Naive B cell (primary cell): Measurements from ENCODE around the gene HOXD11. TPM values are rescaled to one million over a fixed set of nuclear protein-coding genes. Genes with fewer than 3 reads are reported as not detected.

Experiments used
- ATAC-seq, 2 donors: fragments of 150-1000 bp; cut with Tn5 transposase; 2 replicates each; pipeline ENCODE4 v1.10.0; 2021; ENCODE audit warnings: low read depth in 2 of 2, mild to moderate bottlenecking in 2 of 2, moderate library complexity in 2 of 2
- DNase-seq: peaks from one replicate; pipeline ENCODE4 v3.0.0; 2022
- H3K27ac Mint-ChIP-seq, 6 donors: one replicate each; pipeline ENCODE4 v1.8.0; 2020 to 2022; ENCODE audit warnings: mild to moderate bottlenecking in 6 of 6, mixed read lengths in 6 of 6, moderate library complexity in 5 of 6, inconsistent platforms in 2 of 6
- H3K27me3 Mint-ChIP-seq, 3 donors: one replicate each; pipeline ENCODE4 v1.8.0; 2021 to 2022; ENCODE audit warnings: mixed read lengths in 3 of 3, mild to moderate bottlenecking in 1 of 3
- H3K36me3 Mint-ChIP-seq, 2 donors: one replicate each; pipeline ENCODE4 v1.8.0; 2020 to 2022; ENCODE audit warnings: mixed read lengths in 2 of 2, inconsistent platforms in 1 of 2, mild to moderate bottlenecking in 1 of 2
- H3K4me1 Mint-ChIP-seq, 3 donors: one replicate each; pipeline ENCODE4 v1.8.0; 2020 to 2022; ENCODE audit warnings: mixed read lengths in 3 of 3, inconsistent platforms in 1 of 3, mild to moderate bottlenecking in 1 of 3, moderate library complexity in 1 of 3
- H3K4me3 Mint-ChIP-seq, 8 donors: one replicate each; pipeline ENCODE4 v1.8.0; 2020 to 2022; ENCODE audit warnings: mild to moderate bottlenecking in 8 of 8, mixed read lengths in 8 of 8, moderate library complexity in 8 of 8, inconsistent platforms in 2 of 8
- H3K9me3 Mint-ChIP-seq, 7 donors: one replicate each; pipeline ENCODE4 v1.8.0; 2020 to 2022; ENCODE audit warnings: mixed read lengths in 7 of 7, mild to moderate bottlenecking in 5 of 7, inconsistent platforms in 2 of 7, moderate library complexity in 1 of 7
- polyA plus RNA-seq, 6 donors: library from polyadenylated mRNA; unstranded; fragments of 300-500 nt; fragmentation: Illumina TruSeq; gene quantifications; one replicate each; pipeline ENCODE4 v1.2.3, GENCODE V29; 2021; ENCODE audit warnings: low read depth in 6 of 6

HOXD11 gene
- polyA plus RNA-seq, 6 donors from 2014 or later: not detected

GRCh38 chr2:176142281-176142680, 35.2 kb downstream of the HOXD11 start:
- Mint-ChIP-seq H3K4me1 (peaks cover 9 to 16% (median 15%) of the 10 kb centered on the region in 3 donors), H3K27me3 (peaks cover 82 to 91% (median 89%) of the 10 kb centered on the region in 3 donors), H3K9me3 (peaks cover 4 to 39% (median 14%) of the 10 kb centered on the region in 7 donors), H3K27ac (no peak overlapping the region), H3K36me3 (peaks cover 0 to 23% of the 10 kb centered on the region in 2 donors), H3K4me3 (no peak overlapping the region)
- DNase-seq: no peak
- ATAC-seq: no peak

- H3K9me3 Mint-ChIP-seq: peaks cover 0 to 17% (median 6%) of the 10 kb centered on the region in 7 donors
- peaks cover 8 to 13% (median 10%) of the 10 kb centered on the region in 3 donors for H3K4me1 Mint-ChIP-seq
- peaks cover 0 to 13% of the 10 kb centered on the region in 2 donors for H3K36me3 Mint-ChIP-seq
- DNase-seq (no peak), ATAC-seq (no peak)
- H3K27ac Mint-ChIP-seq: no peak overlapping the region
- no peak overlapping the region for H3K4me3 Mint-ChIP-seq
- H3K27me3 Mint-ChIP-seq: peaks cover 81 to 95% (median 95%) of the 10 kb centered on the region in 3 donors
These were observed 38.2 kb downstream of the HOXD11 start for GRCh38 chr2:176145085-176145969.

- DNase-seq: no peak
- Mint-ChIP-seq H3K27me3 (peaks cover 83 to 99% (median 98%) of the 10 kb centered on the region in 3 donors), H3K36me3 (peaks cover 0 to 16% of the 10 kb centered on the region in 2 donors), H3K4me3 (no peak overlapping the region), H3K4me1 (peaks cover 5 to 11% (median 6%) of the 10 kb centered on the region in 3 donors), H3K27ac (no peak overlapping the region), H3K9me3 (peaks cover 0 to 16% (median 5%) of the 10 kb centered on the region in 7 donors)
- no peak for ATAC-seq
These were observed 39.0 kb downstream of the HOXD11 start for GRCh38 chr2:176146101-176146500.

GRCh38 chr2:176146645-176147044, 39.6 kb downstream of the HOXD11 start:
- Mint-ChIP-seq H3K4me1 (peaks cover 0 to 6% (median 2%) of the 10 kb centered on the region in 3 donors), H3K27ac (no peak overlapping the region), H3K9me3 (peaks cover 0 to 13% (median 2%) of the 10 kb centered on the region in 7 donors), H3K4me3 (peak overlapping the region in 1 of 8 donors; percentile 25), H3K27me3 (peaks cover 82 to 99% (median 98%) of the 10 kb centered on the region in 3 donors), H3K36me3 (peaks cover 0 to 11% of the 10 kb centered on the region in 2 donors)
- DNase-seq (no peak), ATAC-seq (no peak)

- no peak overlapping the region for H3K27ac Mint-ChIP-seq
- H3K27me3 Mint-ChIP-seq: peaks cover 76 to 96% (median 95%) of the 10 kb centered on the region in 3 donors
- peak overlapping the region in 1 of 8 donors; percentile 35 for H3K4me3 Mint-ChIP-seq
- H3K9me3 Mint-ChIP-seq: peaks cover 0 to 13% (median 2%) of the 10 kb centered on the region in 7 donors
- H3K36me3 Mint-ChIP-seq: peaks cover 0 to 8% of the 10 kb centered on the region in 2 donors
- peaks cover 0 to 6% (median 2%) of the 10 kb centered on the region in 3 donors for H3K4me1 Mint-ChIP-seq
- DNase-seq: no peak
- no peak for ATAC-seq
These were observed 40.2 kb downstream of the HOXD11 start for GRCh38 chr2:176147210-176147799.

- Mint-ChIP-seq H3K36me3 (peaks cover 0 to 8% of the 10 kb centered on the region in 2 donors), H3K27ac (no peak overlapping the region), H3K4me3 (peak overlapping the region in 2 of 8 donors; percentile 20 to 29), H3K9me3 (peaks cover 0 to 13% (median 2%) of the 10 kb centered on the region in 7 donors), H3K27me3 (peaks cover 73 to 96% (median 94%) of the 10 kb centered on the region in 3 donors), H3K4me1 (peaks cover 0 to 6% (median 2%) of the 10 kb centered on the region in 3 donors)
- ATAC-seq (no peak), DNase-seq (no peak)
These were observed 40.9 kb downstream of the HOXD11 start for GRCh38 chr2:176147800-176148496.

- H3K4me1 Mint-ChIP-seq: peaks cover 0 to 6% (median 2%) of the 10 kb centered on the region in 3 donors
- no peak overlapping the region for H3K4me3 Mint-ChIP-seq
- H3K27me3 Mint-ChIP-seq: peaks cover 64 to 96% (median 93%) of the 10 kb centered on the region in 3 donors
- no peak for ATAC-seq
- no peak for DNase-seq
- H3K27ac Mint-ChIP-seq: peak overlapping the region in 1 of 6 donors; percentile 32
- peaks cover 0 to 13% (median 3%) of the 10 kb centered on the region in 7 donors for H3K9me3 Mint-ChIP-seq
- peaks cover 0 to 8% of the 10 kb centered on the region in 2 donors for H3K36me3 Mint-ChIP-seq
These were observed 41.8 kb downstream of the HOXD11 start for GRCh38 chr2:176148751-176149421.

GRCh38 chr2:176149481-176149938, 42.4 kb downstream of the HOXD11 start:
- Mint-ChIP-seq H3K4me1 (peaks cover 0 to 6% (median 2%) of the 10 kb centered on the region in 3 donors), H3K27me3 (peaks cover 67 to 96% (median 93%) of the 10 kb centered on the region in 3 donors), H3K36me3 (peaks cover 0 to 8% of the 10 kb centered on the region in 2 donors), H3K27ac (no peak overlapping the region), H3K9me3 (peaks cover 0 to 13% (median 3%) of the 10 kb centered on the region in 7 donors), H3K4me3 (no peak overlapping the region)
- ATAC-seq: no peak
- no peak for DNase-seq

- Mint-ChIP-seq H3K27ac (peak overlapping the region in 1 of 6 donors; percentile 91), H3K4me3 (peak overlapping the region in 2 of 8 donors; percentile 10 to 26), H3K36me3 (peaks cover 0 to 8% of the 10 kb centered on the region in 2 donors), H3K9me3 (peaks cover 0 to 13% (median under 1%) of the 10 kb centered on the region in 7 donors), H3K27me3 (peaks cover 67 to 96% (median 93%) of the 10 kb centered on the region in 3 donors), H3K4me1 (peaks cover 0 to 6% (median 2%) of the 10 kb centered on the region in 3 donors)
- ATAC-seq (no peak), DNase-seq (no peak)
These were observed 43.0 kb downstream of the HOXD11 start for GRCh38 chr2:176149939-176150583.

- Mint-ChIP-seq H3K4me3 (peak overlapping the region in 2 of 8 donors; percentile 10 to 26), H3K9me3 (peaks cover 0 to 13% (median 0%) of the 10 kb centered on the region in 7 donors), H3K36me3 (peaks cover 0 to 8% of the 10 kb centered on the region in 2 donors), H3K4me1 (peaks cover 0 to 6% (median 2%) of the 10 kb centered on the region in 3 donors), H3K27me3 (peaks cover 66 to 96% (median 93%) of the 10 kb centered on the region in 3 donors), H3K27ac (peak overlapping the region in 2 of 6 donors; percentile 43 to 91)
- ATAC-seq: no peak
- DNase-seq: no peak
These were observed 43.7 kb downstream of the HOXD11 start for GRCh38 chr2:176150584-176151441.
